GM18861 (cell line): ENCODE data around the gene FAM180A.

Source experiments
- ATAC-seq: cut with Tn5 transposase; IDR thresholded peaks from one replicate; pipeline ENCODE4 v1.9.1; 2021; ENCODE audit not compliant: unreplicated experiment

FAM180A gene

GRCh38 chr7:135771961-135772638 lies 23.5 kb upstream of the FAM180A start:
- no peak for ATAC-seq

GRCh38 chr7:135771051-135771450 lies 22.4 kb upstream of the FAM180A start:
- no peak for ATAC-seq

- ATAC-seq, result no peak
Observed at GRCh38 chr7:135770139-135770710, 21.6 kb upstream of the FAM180A start.

GRCh38 chr7:135769005-135769802 lies 20.6 kb upstream of the FAM180A start:
- ATAC-seq, result no peak

- ATAC-seq, result no peak
Observed at GRCh38 chr7:135768467-135768866, 19.9 kb upstream of the FAM180A start.

- no peak for ATAC-seq
Observed at GRCh38 chr7:135768064-135768463, 19.5 kb upstream of the FAM180A start.

- no peak for ATAC-seq
Observed at GRCh38 chr7:135763261-135763660, 14.6 kb upstream of the FAM180A start.

GRCh38 chr7:135761751-135762488 lies 13.3 kb upstream of the FAM180A start:
- ATAC-seq, result no peak

- no peak for ATAC-seq
Observed at GRCh38 chr7:135759532-135759931, 10.9 kb upstream of the FAM180A start.

GRCh38 chr7:135758531-135758932 lies 9.9 kb upstream of the FAM180A start:
- no peak for ATAC-seq

- no peak for ATAC-seq
Observed at GRCh38 chr7:135757719-135758411, 9.3 kb upstream of the FAM180A start.

GRCh38 chr7:135756191-135756590 lies 7.6 kb upstream of the FAM180A start:
- no peak for ATAC-seq

GRCh38 chr7:135755351-135755753 lies 6.7 kb upstream of the FAM180A start:
- no peak for ATAC-seq

- ATAC-seq, result no peak
Observed at GRCh38 chr7:135753616-135754413, 5.2 kb upstream of the FAM180A start.

- ATAC-seq, result no peak
Observed at GRCh38 chr7:135747366-135747765, 1.2 kb downstream of the FAM180A start.

- ATAC-seq, result no peak
Observed at GRCh38 chr7:135745703-135746312, 2.8 kb downstream of the FAM180A start.

- no peak for ATAC-seq
Observed at GRCh38 chr7:135744938-135745702, 3.5 kb downstream of the FAM180A start.

- ATAC-seq, result no peak
Observed at GRCh38 chr7:135743907-135744731, 4.5 kb downstream of the FAM180A start.
